ENCODE measurements around the gene NKAPL. TPM values are rescaled to one million over a fixed set of nuclear protein-coding genes. Genes with fewer than 3 reads are reported as not detected.

Gene NKAPL
- total and polyA plus RNA-seq, 2 of the 13 experiments (the other 11 are each of a cell fraction or from before 2014, with no cell fraction given): not detected

DNA sequence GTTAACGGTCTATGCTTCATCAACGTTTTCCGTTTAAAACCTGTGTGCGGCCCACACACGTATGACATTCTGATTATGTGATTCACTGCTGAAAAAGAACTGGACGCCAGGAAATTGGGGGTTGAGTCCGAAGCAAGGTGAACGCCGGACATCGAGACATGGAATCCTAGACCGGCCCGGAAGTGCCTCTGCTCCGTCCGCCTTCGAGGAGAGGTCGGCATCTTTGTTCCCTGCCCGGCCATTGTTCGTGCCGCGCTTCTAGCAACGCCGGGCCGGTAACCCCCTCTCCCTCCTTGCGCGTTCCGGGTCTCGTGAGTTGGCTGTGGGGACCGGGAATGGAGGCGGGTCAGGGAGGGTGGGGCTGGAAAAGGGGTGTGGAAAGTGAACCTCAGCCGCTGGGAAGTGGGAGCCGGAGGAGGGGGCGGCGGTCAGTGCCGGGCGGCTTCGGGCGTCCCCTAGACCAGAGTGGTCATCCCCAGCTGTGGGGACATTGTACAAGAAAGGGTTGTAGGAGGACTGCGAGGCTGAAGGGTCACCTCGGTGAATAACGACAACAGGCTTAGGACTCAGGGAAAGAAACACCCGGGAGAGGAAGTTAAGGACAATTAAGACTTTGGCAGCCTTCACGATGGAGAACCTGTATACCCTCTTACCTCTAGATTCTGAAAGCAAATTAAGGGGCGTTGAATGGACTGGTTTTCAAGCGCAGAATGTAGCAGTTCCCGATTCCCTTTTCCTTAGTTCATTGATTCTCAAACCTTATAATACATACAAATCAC, 33.9 kb upstream of the NKAPL start, which contains the start of gene ZSCAN9 (continued):
- TF ChIP-seq RBM22 (optimal IDR thresholded peaks at IDR 0.05; ENCODE audit: low read length): no peak
- TF ChIP-seq ZNF546 (CRISPR knock-in tag; conservative IDR thresholded peaks at IDR 0.05): 0 out of 2 replicates have a peak, but pooled peaks have one; percentile 64
- TF ChIP-seq, protein P1, sequence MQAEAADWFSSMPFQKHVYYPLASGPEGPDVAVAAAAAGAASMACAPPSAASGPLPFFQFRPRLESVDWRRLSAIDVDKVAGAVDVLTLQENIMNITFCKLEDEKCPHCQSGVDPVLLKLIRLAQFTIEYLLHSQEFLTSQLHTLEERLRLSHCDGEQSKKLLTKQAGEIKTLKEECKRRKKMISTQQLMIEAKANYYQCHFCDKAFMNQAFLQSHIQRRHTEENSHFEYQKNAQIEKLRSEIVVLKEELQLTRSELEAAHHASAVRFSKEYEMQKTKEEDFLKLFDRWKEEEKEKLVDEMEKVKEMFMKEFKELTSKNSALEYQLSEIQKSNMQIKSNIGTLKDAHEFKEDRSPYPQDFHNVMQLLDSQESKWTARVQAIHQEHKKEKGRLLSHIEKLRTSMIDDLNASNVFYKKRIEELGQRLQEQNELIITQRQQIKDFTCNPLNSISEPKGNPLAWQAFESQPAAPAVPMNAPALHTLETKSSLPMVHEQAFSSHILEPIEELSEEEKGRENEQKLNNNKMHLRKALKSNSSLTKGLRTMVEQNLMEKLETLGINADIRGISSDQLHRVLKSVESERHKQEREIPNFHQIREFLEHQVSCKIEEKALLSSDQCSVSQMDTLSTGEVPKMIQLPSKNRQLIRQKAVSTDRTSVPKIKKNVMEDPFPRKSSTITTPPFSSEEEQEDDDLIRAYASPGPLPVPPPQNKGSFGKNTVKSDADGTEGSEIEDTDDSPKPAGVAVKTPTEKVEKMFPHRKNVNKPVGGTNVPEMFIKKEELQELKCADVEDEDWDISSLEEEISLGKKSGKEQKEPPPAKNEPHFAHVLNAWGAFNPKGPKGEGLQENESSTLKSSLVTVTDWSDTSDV (CRISPR knock-in tag; IDR thresholded peaks at IDR 0.05): 0 out of 2 replicates have a peak, but pooled peaks have one; percentile 54
- TF ChIP-seq ZNF891 (CRISPR knock-in tag; IDR thresholded peaks at IDR 0.05): peak; percentile 84
- TF ChIP-seq ZBTB38 (CRISPR knock-in tag; IDR thresholded peaks at IDR 0.05): peak; percentile 84; the same call in 1 of the 2 replicates
- peak; percentile 63; the same call in 1 of the 2 replicates for TF ChIP-seq DNMT1 (CRISPR knock-in tag; IDR thresholded peaks at IDR 0.05)
- TF ChIP-seq GFI1 (CRISPR knock-in tag; IDR thresholded peaks at IDR 0.05; ENCODE audit: borderline replicate concordance): peak; percentile 43; the same call in 1 of the 2 replicates
- TF ChIP-seq AGO2 (optimal IDR thresholded peaks at IDR 0.05; ENCODE audit: low read depth, low read length): peak; percentile 48
- TF ChIP-seq, protein P2, sequence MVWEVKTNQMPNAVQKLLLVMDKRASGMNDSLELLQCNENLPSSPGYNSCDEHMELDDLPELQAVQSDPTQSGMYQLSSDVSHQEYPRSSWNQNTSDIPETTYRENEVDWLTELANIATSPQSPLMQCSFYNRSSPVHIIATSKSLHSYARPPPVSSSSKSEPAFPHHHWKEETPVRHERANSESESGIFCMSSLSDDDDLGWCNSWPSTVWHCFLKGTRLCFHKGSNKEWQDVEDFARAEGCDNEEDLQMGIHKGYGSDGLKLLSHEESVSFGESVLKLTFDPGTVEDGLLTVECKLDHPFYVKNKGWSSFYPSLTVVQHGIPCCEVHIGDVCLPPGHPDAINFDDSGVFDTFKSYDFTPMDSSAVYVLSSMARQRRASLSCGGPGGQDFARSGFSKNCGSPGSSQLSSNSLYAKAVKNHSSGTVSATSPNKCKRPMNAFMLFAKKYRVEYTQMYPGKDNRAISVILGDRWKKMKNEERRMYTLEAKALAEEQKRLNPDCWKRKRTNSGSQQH (CRISPR knock-in tag; IDR thresholded peaks at IDR 0.05; ENCODE audit: low read depth): peak; percentile 91; the same call in 1 of the 2 replicates
- no peak for TF ChIP-seq CHD4 (IDR thresholded peaks at IDR 0.05; ENCODE audit: borderline replicate concordance, low read length)
- TF ChIP-seq, protein P3, sequence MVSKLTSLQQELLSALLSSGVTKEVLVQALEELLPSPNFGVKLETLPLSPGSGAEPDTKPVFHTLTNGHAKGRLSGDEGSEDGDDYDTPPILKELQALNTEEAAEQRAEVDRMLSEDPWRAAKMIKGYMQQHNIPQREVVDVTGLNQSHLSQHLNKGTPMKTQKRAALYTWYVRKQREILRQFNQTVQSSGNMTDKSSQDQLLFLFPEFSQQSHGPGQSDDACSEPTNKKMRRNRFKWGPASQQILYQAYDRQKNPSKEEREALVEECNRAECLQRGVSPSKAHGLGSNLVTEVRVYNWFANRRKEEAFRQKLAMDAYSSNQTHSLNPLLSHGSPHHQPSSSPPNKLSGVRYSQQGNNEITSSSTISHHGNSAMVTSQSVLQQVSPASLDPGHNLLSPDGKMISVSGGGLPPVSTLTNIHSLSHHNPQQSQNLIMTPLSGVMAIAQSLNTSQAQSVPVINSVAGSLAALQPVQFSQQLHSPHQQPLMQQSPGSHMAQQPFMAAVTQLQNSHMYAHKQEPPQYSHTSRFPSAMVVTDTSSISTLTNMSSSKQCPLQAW (CRISPR knock-in tag; IDR thresholded peaks at IDR 0.05): peak; percentile 95
- peak; percentile 90 for TF ChIP-seq ELF3 (CRISPR knock-in tag; IDR thresholded peaks at IDR 0.05)
- peak; percentile 97; the same call in 1 of the 2 replicates for TF ChIP-seq ZNF782 (CRISPR knock-in tag; IDR thresholded peaks at IDR 0.05; ENCODE audit: borderline replicate concordance)
- TF ChIP-seq KDM3A (CRISPR knock-in tag; IDR thresholded peaks at IDR 0.05; ENCODE audit: low read depth): peak; percentile 91
- peak; percentile 83; the same call in 1 of the 2 replicates for TF ChIP-seq ZNF441 (CRISPR knock-in tag; IDR thresholded peaks at IDR 0.05; ENCODE audit: borderline replicate concordance)
- 0 out of 2 replicates have a peak, but pooled peaks have one; percentile 51 for TF ChIP-seq STAT5B (CRISPR knock-in tag; IDR thresholded peaks at IDR 0.05)
- TF ChIP-seq EZH2 (conservative IDR thresholded peaks at IDR 0.05; ENCODE audit: low read depth, low read length): no peak
- peak; percentile 33; the same call in 1 of the 2 replicates for TF ChIP-seq NCOR1 (IDR thresholded peaks at IDR 0.05; ENCODE audit: borderline replicate concordance, low read length)
- TF ChIP-seq CAMTA2 (CRISPR knock-in tag; IDR thresholded peaks at IDR 0.05; ENCODE audit: borderline replicate concordance): peak; percentile 54; the same call in 1 of the 2 replicates
- TF ChIP-seq RXRB (CRISPR knock-in tag; IDR thresholded peaks at IDR 0.05; ENCODE audit: borderline replicate concordance): peak; percentile 77
- peak; percentile 96 for TF ChIP-seq ZNF501 (CRISPR knock-in tag; IDR thresholded peaks at IDR 0.05)
- TF ChIP-seq, protein P4, sequence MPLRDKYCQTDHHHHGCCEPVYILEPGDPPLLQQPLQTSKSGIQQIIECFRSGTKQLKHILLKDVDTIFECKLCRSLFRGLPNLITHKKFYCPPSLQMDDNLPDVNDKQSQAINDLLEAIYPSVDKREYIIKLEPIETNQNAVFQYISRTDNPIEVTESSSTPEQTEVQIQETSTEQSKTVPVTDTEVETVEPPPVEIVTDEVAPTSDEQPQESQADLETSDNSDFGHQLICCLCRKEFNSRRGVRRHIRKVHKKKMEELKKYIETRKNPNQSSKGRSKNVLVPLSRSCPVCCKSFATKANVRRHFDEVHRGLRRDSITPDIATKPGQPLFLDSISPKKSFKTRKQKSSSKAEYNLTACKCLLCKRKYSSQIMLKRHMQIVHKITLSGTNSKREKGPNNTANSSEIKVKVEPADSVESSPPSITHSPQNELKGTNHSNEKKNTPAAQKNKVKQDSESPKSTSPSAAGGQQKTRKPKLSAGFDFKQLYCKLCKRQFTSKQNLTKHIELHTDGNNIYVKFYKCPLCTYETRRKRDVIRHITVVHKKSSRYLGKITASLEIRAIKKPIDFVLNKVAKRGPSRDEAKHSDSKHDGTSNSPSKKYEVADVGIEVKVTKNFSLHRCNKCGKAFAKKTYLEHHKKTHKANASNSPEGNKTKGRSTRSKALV (CRISPR knock-in tag; IDR thresholded peaks at IDR 0.05): no peak

Measured in HepG2 (cell line).